ENCODE measurements around the gene UTP14C.

UTP14C gene

DNA sequence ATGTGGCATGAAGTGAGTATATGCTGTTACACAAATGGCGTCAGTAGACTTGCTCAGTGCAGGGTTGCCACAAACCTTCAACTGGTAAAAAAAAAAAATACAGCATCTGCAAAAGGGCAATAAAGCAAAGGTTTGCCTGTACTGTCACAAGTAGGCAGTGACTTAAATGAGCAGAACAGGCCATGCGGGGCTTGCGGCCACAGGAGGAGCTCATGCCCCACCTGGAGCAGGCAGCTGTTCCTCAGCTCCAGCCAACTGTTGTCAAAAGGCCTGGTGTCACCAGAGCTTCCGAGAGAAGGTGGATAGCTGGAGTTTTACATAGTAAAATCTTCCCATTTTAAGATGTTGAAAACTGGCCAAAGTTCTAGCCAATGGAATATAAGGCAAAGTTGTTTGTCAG is 20.9 kb upstream of the UTP14C start:
- DNase-seq (ENCODE audit: low read depth): no peak
- TF ChIP-seq, protein P1, sequence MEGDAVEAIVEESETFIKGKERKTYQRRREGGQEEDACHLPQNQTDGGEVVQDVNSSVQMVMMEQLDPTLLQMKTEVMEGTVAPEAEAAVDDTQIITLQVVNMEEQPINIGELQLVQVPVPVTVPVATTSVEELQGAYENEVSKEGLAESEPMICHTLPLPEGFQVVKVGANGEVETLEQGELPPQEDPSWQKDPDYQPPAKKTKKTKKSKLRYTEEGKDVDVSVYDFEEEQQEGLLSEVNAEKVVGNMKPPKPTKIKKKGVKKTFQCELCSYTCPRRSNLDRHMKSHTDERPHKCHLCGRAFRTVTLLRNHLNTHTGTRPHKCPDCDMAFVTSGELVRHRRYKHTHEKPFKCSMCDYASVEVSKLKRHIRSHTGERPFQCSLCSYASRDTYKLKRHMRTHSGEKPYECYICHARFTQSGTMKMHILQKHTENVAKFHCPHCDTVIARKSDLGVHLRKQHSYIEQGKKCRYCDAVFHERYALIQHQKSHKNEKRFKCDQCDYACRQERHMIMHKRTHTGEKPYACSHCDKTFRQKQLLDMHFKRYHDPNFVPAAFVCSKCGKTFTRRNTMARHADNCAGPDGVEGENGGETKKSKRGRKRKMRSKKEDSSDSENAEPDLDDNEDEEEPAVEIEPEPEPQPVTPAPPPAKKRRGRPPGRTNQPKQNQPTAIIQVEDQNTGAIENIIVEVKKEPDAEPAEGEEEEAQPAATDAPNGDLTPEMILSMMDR (IDR thresholded peaks at IDR 0.05; ENCODE audit: control insufficient read depth, extremely low read depth, insufficient read depth): no peak
- H3K4me3 ChIP-seq (ENCODE audit: low read depth, low read length): no peak overlapping the region

DNA sequence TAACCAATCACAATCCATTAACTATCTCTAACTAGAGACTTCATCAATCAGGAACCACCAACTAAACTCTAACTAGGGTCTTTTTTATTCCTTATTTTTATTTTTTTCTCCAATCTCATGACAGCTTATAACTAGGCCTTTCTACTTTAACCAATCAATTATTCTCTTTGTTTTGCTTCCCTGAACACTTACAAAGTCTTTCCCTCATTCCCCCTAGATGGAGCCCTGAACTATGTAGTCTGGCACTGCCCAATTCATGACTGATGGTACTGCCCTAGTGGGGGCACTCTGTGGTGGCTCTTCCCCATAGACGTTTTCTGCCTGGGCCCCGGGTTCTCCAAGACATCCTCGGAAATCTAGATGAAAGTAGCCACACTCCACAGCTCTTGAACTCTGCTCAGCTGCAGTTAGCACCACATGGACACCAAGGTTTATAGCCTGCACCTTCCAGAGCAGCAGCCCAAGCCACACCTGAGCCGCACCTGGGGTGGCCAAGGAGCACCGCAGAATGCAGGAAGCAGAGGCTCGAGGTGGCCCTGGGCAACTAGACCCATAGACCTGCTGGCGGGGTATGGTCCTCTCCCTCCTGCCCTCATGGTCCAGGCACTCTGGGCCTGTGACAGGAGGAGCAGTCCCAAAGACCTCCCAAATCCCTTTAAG is 19.9 kb upstream of the UTP14C start:
- DNase-seq (ENCODE audit: low read depth): no peak
- TF ChIP-seq, protein P1 (IDR thresholded peaks at IDR 0.05; ENCODE audit: control insufficient read depth, extremely low read depth, insufficient read depth): no peak
- no peak overlapping the region for H3K4me3 ChIP-seq (ENCODE audit: low read depth, low read length)

DNA sequence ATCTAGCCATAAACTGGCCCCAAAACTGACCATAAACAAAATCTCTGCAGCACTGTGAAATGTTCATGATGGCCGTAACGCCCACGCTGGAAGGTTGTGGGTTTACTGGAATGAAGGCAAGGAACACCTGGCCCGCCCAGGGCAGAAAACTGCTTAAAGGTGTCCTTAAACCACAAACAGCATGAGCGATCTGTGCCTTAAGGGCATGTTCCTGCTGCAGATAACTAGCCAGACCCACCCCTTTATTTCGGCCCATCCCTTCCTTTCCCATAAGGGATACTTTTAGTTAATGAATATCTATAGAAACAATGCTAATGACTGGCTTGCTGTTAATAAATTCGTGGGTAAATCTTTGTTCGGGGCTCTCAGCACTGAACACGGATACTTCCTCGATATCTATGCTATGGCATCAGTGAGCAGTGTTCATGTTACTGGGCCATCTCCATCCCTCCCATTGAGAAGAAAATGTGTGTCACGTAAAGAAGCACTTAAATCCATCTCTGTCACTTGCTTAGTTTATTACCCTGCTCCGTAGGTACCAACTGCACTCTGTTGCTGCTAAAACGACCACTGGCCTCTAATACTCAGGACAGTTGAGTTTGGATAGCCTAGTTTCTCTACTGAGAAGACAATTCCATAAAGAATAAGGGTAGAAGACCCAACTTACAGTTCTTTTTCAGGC is 18.5 kb upstream of the UTP14C start:
- DNase-seq (ENCODE audit: low read depth): no peak
- H3K4me3 ChIP-seq (ENCODE audit: low read depth, low read length): no peak overlapping the region
- TF ChIP-seq, protein P1 (IDR thresholded peaks at IDR 0.05; ENCODE audit: control insufficient read depth, extremely low read depth, insufficient read depth): no peak

- no peak for DNase-seq (ENCODE audit: low read depth)
- no peak overlapping the region for H3K4me3 ChIP-seq (ENCODE audit: low read depth, low read length)
- TF ChIP-seq, protein P1 (IDR thresholded peaks at IDR 0.05; ENCODE audit: control insufficient read depth, extremely low read depth, insufficient read depth): no peak
Observed at GRCh38 chr13:52006523-52007245, 17.8 kb upstream of the UTP14C start.

DNA sequence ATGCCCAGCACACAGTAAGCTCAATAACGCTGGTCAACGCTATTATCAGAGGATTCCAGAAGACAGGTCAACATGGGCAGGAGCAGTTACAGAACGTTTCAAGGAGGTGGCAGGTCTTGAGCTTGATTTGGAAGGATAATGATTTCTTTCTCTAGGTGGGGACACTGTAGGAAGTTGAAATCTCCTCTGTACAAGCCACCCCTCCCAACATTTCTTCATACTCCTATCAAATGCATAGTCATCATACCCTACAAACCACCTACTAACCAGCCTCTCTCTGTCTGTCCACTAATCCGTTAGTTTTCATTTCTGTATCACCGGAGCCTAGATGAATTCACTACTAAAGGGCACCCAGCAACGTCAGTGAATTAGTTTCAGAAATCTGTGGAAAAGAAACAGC is 14.5 kb upstream of the UTP14C start:
- no peak for DNase-seq (ENCODE audit: low read depth)
- H3K4me3 ChIP-seq (ENCODE audit: low read depth, low read length): no peak overlapping the region
- TF ChIP-seq, protein P1 (IDR thresholded peaks at IDR 0.05; ENCODE audit: control insufficient read depth, extremely low read depth, insufficient read depth): no peak

GRCh38 chr13:52010890-52011631 is 13.4 kb upstream of the UTP14C start, which contains the start of gene ATP7B:
ATP7B (minus strand) TSS chr13:52011450; CDS start chr13:52011337, 113 bp downstream.
- TF ChIP-seq, protein P1 (IDR thresholded peaks at IDR 0.05; ENCODE audit: control insufficient read depth, extremely low read depth, insufficient read depth): no peak
- peak within 1 kb of the TSS; percentile 65 for H3K4me3 ChIP-seq (ENCODE audit: low read depth, low read length)
- no peak for DNase-seq (ENCODE audit: low read depth)
